H1 (cell line): ENCODE data around the gene HDC. TPM values are rescaled to one million over a fixed set of nuclear protein-coding genes. Genes with fewer than 3 reads are reported as not detected.

ENCODE experiments used
- CTCF ChIA-PET: fragments of 300-600 bp; sonication (Branson Sonifier 250); formaldehyde crosslinking; loops from one replicate; lab custom pipeline; 2021; ENCODE audit not compliant: partially characterized antibody; lab: Charles Lee
- POLR2A ChIA-PET: fragments of 300-600 bp; sonication (Branson Sonifier 250); formaldehyde crosslinking; loops from one replicate; lab custom pipeline; 2021; ENCODE audit warnings: inconsistent platforms; ENCODE audit not compliant: partially characterized antibody; lab: Charles Lee
- DNase-seq, 2 experiments: peaks; one replicate each; pipeline versions ENCODE4 v3.0.0 to v3.0.0-alpha.2; 2010 to 2022; ENCODE audit warnings: low spot score in 2 of 2, low read depth in 1 of 2, mixed read lengths in 1 of 2
- FAIRE-seq: peaks from 2 replicates; lab custom pipeline; 2011; peaks lifted over from hg19 to GRCh38; lab: Jason Lieb, UNC
- H2AFZ ChIP-seq: 2 replicates; pipeline ENCODE4 v1.8.1; 2012; ENCODE audit warnings: low read length, inconsistent platforms
- H2AK5ac ChIP-seq: 2 replicates; pipeline ENCODE4 v1.6.1; 2013; ENCODE audit warnings: low read depth, low read length
- H2BK120ac ChIP-seq: replicated peaks from 2 replicates; pipeline ENCODE3; 2013; ENCODE audit warnings: low read depth, low read length, inconsistent platforms
- H2BK12ac ChIP-seq: 2 replicates; pipeline ENCODE4 v1.6.1; 2013; ENCODE audit warnings: low read depth, low read length
- H2BK15ac ChIP-seq: 2 replicates; pipeline ENCODE4 v1.6.1; 2013; ENCODE audit warnings: low read length
- H2BK20ac ChIP-seq: 2 replicates; pipeline ENCODE4 v1.6.1; 2013; ENCODE audit warnings: low read length
- H2BK5ac ChIP-seq: 2 replicates; pipeline ENCODE4 v1.6.1; 2013; ENCODE audit warnings: low read depth, low read length
- H3K14ac ChIP-seq: 2 replicates; pipeline ENCODE4 v1.6.1; 2013; ENCODE audit warnings: inconsistent platforms; ENCODE audit not compliant: insufficient read length
- H3K18ac ChIP-seq: 2 replicates; pipeline ENCODE4 v1.6.1; 2013; ENCODE audit warnings: low read length; ENCODE audit errors: extremely low read depth
- H3K23ac ChIP-seq: 2 replicates; pipeline ENCODE4 v1.6.1; 2013; ENCODE audit warnings: inconsistent platforms; ENCODE audit not compliant: insufficient read length
- H3K23me2 ChIP-seq: 2 replicates; pipeline ENCODE4 v1.6.1; 2013; ENCODE audit warnings: low read depth, low read length
- H3K27ac ChIP-seq: 2 replicates; pipeline ENCODE4 v1.6.1; 2011; ENCODE audit warnings: low read depth, low read length, inconsistent platforms
- H3K27me3 ChIP-seq, 4 experiments: replicated peaks in 1 of 4; 1 replicate in 1 of 4; 2 replicates in 3 of 4; pipeline versions ENCODE4 v1.6.1 to v1.8.1; 2011 to 2013; ENCODE audit warnings: low read length in 3 of 4, mild to moderate bottlenecking in 3 of 4, inconsistent platforms in 2 of 4, mixed read lengths in 2 of 4, moderate library complexity in 1 of 4; ENCODE audit not compliant: control insufficient read depth in 3 of 4, insufficient read depth in 3 of 4; ENCODE audit errors: extremely low read depth in 1 of 4
- H3K36me3 ChIP-seq, 4 experiments: 2 replicates each; pipeline versions ENCODE4 v1.6.1 to v1.8.1; 2011 to 2013; ENCODE audit warnings: mild to moderate bottlenecking in 4 of 4, low read length in 3 of 4, moderate library complexity in 2 of 4, control low read depth in 1 of 4, inconsistent platforms in 1 of 4; ENCODE audit not compliant: insufficient read depth in 4 of 4, control insufficient read depth in 2 of 4
- H3K4ac ChIP-seq: replicated peaks from 2 replicates; pipeline ENCODE3; 2013; ENCODE audit warnings: low read length, low read depth, mixed read lengths, inconsistent platforms; ENCODE audit not compliant: insufficient read length
- H3K4me1 ChIP-seq, 4 experiments: replicated peaks in 1 of 4; 1 replicate in 1 of 4; 2 replicates in 3 of 4; pipeline versions ENCODE4 v1.6.1 to v1.8.1; 2011 to 2013; ENCODE audit warnings: low read length in 3 of 4, inconsistent platforms in 2 of 4, mixed read lengths in 1 of 4; ENCODE audit not compliant: insufficient read depth in 4 of 4, control insufficient read depth in 3 of 4
- H3K4me2 ChIP-seq, 2 experiments: 2 replicates each; pipeline versions ENCODE4 v1.6.1 to v1.8.1; 2011 to 2013; ENCODE audit warnings: low read depth in 2 of 2, low read length in 2 of 2, control low read depth in 1 of 2, inconsistent platforms in 1 of 2, mild to moderate bottlenecking in 1 of 2; ENCODE audit not compliant: insufficient read depth in 1 of 2
- H3K4me3 ChIP-seq, 4 experiments: fragments of 200-600, 300-600 bp in 1 of 4; sonication (generic), shearing (Covaris generic), sonication (Bioruptor Twin) in 1 of 4; 2 replicates each; pipeline versions ENCODE4 v1.5.1 to v1.8.1; 2011 to 2016; ENCODE audit warnings: low read length in 4 of 4, low read depth in 3 of 4, control low read depth in 2 of 4, inconsistent platforms in 2 of 4, mild to moderate bottlenecking in 2 of 4, mixed read lengths in 1 of 4, moderate library complexity in 1 of 4; ENCODE audit not compliant: insufficient read depth in 2 of 4; ENCODE audit errors: extremely low read depth in 1 of 4
- H3K56ac ChIP-seq: replicated peaks from 2 replicates; pipeline ENCODE3; 2013; ENCODE audit warnings: low read depth, mild to moderate bottlenecking, mixed read lengths, low read length, inconsistent platforms; ENCODE audit not compliant: insufficient read length
- H3K79me1 ChIP-seq: 2 replicates; pipeline ENCODE4 v1.6.1; 2013; ENCODE audit warnings: low read depth, low read length, control low read depth
- H3K79me2 ChIP-seq, 2 experiments: 2 replicates each; pipeline versions ENCODE4 v1.6.1 to v1.8.1; 2012 to 2013; ENCODE audit warnings: low read length in 2 of 2, mild to moderate bottlenecking in 2 of 2, inconsistent platforms in 1 of 2; ENCODE audit not compliant: insufficient read depth in 2 of 2, control insufficient read depth in 1 of 2
- H3K9ac ChIP-seq, 4 experiments: replicated peaks in 1 of 4; 1 replicate in 1 of 4; 2 replicates in 3 of 4; pipeline versions ENCODE4 v1.6.1 to v1.8.1; 2011 to 2013; ENCODE audit warnings: low read depth in 3 of 4, low read length in 3 of 4, control low read depth in 2 of 4, mild to moderate bottlenecking in 2 of 4, moderate library complexity in 2 of 4, inconsistent platforms in 1 of 4; ENCODE audit errors: extremely low read depth in 1 of 4
- H3K9me3 ChIP-seq, 2 experiments: 2 replicates each; pipeline versions ENCODE4 v1.6.1 to v1.8.1; 2012 to 2013; ENCODE audit warnings: mild to moderate bottlenecking in 2 of 2, moderate library complexity in 2 of 2, control low read depth in 1 of 2, inconsistent platforms in 1 of 2, low read depth in 1 of 2, low read length in 1 of 2, mixed read lengths in 1 of 2; ENCODE audit not compliant: insufficient read depth in 2 of 2
- H4K20me1 ChIP-seq, 2 experiments: replicated peaks in 1 of 2; 2 replicates each; pipeline versions ENCODE3 to v1.8.1; 2011 to 2013; ENCODE audit warnings: inconsistent platforms in 2 of 2, low read length in 2 of 2, mild to moderate bottlenecking in 1 of 2; ENCODE audit not compliant: insufficient read depth in 2 of 2, control insufficient read depth in 1 of 2
- H4K5ac ChIP-seq: 2 replicates; pipeline ENCODE4 v1.6.1; 2013; ENCODE audit warnings: low read length, low read depth, mixed read lengths, inconsistent platforms; ENCODE audit not compliant: insufficient read length
- H4K8ac ChIP-seq: 2 replicates; pipeline ENCODE4 v1.8.0; 2013; ENCODE audit warnings: mild to moderate bottlenecking, moderate library complexity, low read length, inconsistent platforms; ENCODE audit not compliant: insufficient read depth; ENCODE audit errors: extremely low read depth
- H4K91ac ChIP-seq: replicated peaks from 2 replicates; pipeline ENCODE3; 2013; ENCODE audit warnings: low read length, mixed read lengths, inconsistent platforms; ENCODE audit not compliant: insufficient read length
- BCL11A ChIP-seq, 2 experiments: IDR thresholded peaks; one replicate each; pipeline ENCODE4 v1.6.1; 2011; ENCODE audit warnings: low read depth in 2 of 2, low read length in 2 of 2, mild to moderate bottlenecking in 2 of 2
- CHD2 ChIP-seq: IDR thresholded peaks from 2 replicates; pipeline ENCODE4 v1.6.1; 2012; ENCODE audit warnings: low read length, improper control_type of control experiment
- CTCF ChIP-seq, 3 experiments: IDR thresholded peaks; 1 replicate in 2 of 3; 2 replicates in 1 of 3; pipeline versions ENCODE4 v1.5.1 to v1.6.1; 2011; ENCODE audit warnings: low read length in 3 of 3, mild to moderate bottlenecking in 3 of 3, inconsistent platforms in 2 of 3, low read depth in 1 of 3, moderate library complexity in 1 of 3; ENCODE audit not compliant: insufficient read depth in 1 of 3; ENCODE audit errors: control extremely low read depth in 1 of 3
- E2F6 ChIP-seq: IDR thresholded peaks from 2 replicates; pipeline ENCODE4 v1.6.1; 2012; ENCODE audit warnings: inconsistent platforms
- JUND ChIP-seq: IDR thresholded peaks from 2 replicates; pipeline ENCODE4 v1.6.1; 2011; ENCODE audit warnings: mild to moderate bottlenecking, improper control_type of control experiment, low read length
- RBBP5 ChIP-seq: IDR thresholded peaks from 2 replicates; pipeline ENCODE4 v1.7.1; 2012; ENCODE audit warnings: low read depth, mild to moderate bottlenecking, inconsistent platforms, low read length, moderate library complexity, borderline replicate concordance
- SP2 ChIP-seq: IDR thresholded peaks from 2 replicates; pipeline ENCODE4 v1.6.1; 2012; ENCODE audit warnings: mild to moderate bottlenecking, low read length, inconsistent platforms
- TAF7 ChIP-seq: optimal IDR thresholded peaks from 2 replicates; pipeline ENCODE3; 2011; ENCODE audit warnings: low read depth, mild to moderate bottlenecking, inconsistent platforms, low read length, moderate library complexity, borderline replicate concordance
- TEAD4 ChIP-seq: IDR thresholded peaks from 2 replicates; pipeline ENCODE4 v1.6.1; 2012; ENCODE audit warnings: low read depth, low read length, inconsistent platforms, mixed read lengths
- WGBS, 2 experiments: shearing (Covaris generic) in 1 of 2; methylation state at CpG; one replicate each; pipeline versions ENCODE4 v1.1.6 to v1.1.7; 2013 to 2015; ENCODE audit warnings: low lambda C conversion rate in 2 of 2, mixed read lengths in 2 of 2, inconsistent platforms in 1 of 2, low coverage in 1 of 2, missing lambda C conversion rate in 1 of 2; ENCODE audit not compliant: insufficient replicate concordance in 2 of 2, insufficient coverage in 1 of 2, insufficient read length in 1 of 2; ENCODE audit errors: extremely low coverage in 1 of 2, missing lambda C conversion rate in 1 of 2; 5-methylcytosine and 5-hydroxymethylcytosine counted together
- polyA plus RNA-seq, 7 experiments: library from polyadenylated mRNA; depleted of rRNA in 3 of 7; stranded (reverse) in 5 of 7; unstranded in 2 of 7; fragments of >200 nt in 5 of 7; fragments of 200-250 nt in 2 of 7; gene quantifications; 1 replicate in 5 of 7; 2 replicates in 1 of 7; 4 replicates in 1 of 7; pipeline versions ENCODE4 v1.2.1 to v1.2.3, GENCODE V29; 2011 to 2013; ENCODE audit warnings: missing spikeins in 2 of 7, mixed read lengths in 2 of 7
- total RNA-seq: library from RNA; stranded (reverse); fragmentation: NEBNext Ultra II Directional; extraction: Animal tissue kit (Norgen Biotek cat#: 25700); gene quantifications from 2 replicates; pipeline ENCODE4 v1.2.1, GENCODE V29; 2021

HDC gene
- total and polyA plus RNA-seq, 2 of the 8 experiments (the other 6 are each of a cell fraction or from before 2014, with no cell fraction given) = 0.20 to 0.22 TPM

GRCh38 chr15:50287324-50288116, 22.0 kb upstream of the HDC start:
- Histone ChIP-seq H3K27ac (no peak overlapping the region), H3K4ac (no peak overlapping the region), H3K4me2 (no peak overlapping the region), H2BK5ac (no peak overlapping the region), H4K91ac (no peak overlapping the region), H3K4me3 (no peak overlapping the region), H2BK20ac (no peak overlapping the region), H3K27me3 (no peaks in the 10 kb centered on the region), H3K4me1 (no peaks in the 10 kb centered on the region), H3K79me1 (no peaks in the 10 kb centered on the region), H3K56ac (no peak overlapping the region), H2BK15ac (no peak overlapping the region), H3K14ac (no peak overlapping the region), H4K20me1 (peaks cover 0 to 1% of the 10 kb centered on the region in 2 experiments), H3K23ac (no peak overlapping the region), H4K8ac (no peak overlapping the region), H2AFZ (no peak overlapping the region), H3K23me2 (no peaks in the 10 kb centered on the region), H4K5ac (no peak overlapping the region), H3K36me3 (peaks cover 0 to 18% (median 7%) of the 10 kb centered on the region in 4 experiments; a peak in 5 of 8 replicates), H3K9ac (no peak overlapping the region), H3K79me2 (no peaks in the 10 kb centered on the region), H2AK5ac (no peak overlapping the region), H3K9me3 (no peaks in the 10 kb centered on the region), H2BK12ac (no peak overlapping the region), H3K18ac (no peak overlapping the region), H2BK120ac (no peak overlapping the region)
- WGBS, 2 experiments = 88% methylated on average over 6 of the region's 6 CpGs; no CpG with 5 or more reads in 1 of the 2 experiments
- CTCF ChIA-PET = interaction anchor here (0.8 to 3.4 kb wide), 2 partner anchors 28 to 152 kb away, joined by 3 to 14 read pairs; no protein-coding TSS in a partner anchor
- DNase-seq = no peak
- POLR2A ChIA-PET = no interaction called here
- FAIRE-seq = no peak
- TF ChIP-seq JUND (no peak), SP2 (no peak), E2F6 (no peak), CHD2 (no peak), CTCF (IDR thresholded peaks at IDR 0.05; ENCODE audit: control extremely low read depth in 1 of 3, insufficient read depth in 1 of 3, low read depth in 1 of 3, low read length in 3 of 3) (no peak), BCL11A (IDR thresholded peaks at IDR 0.05; ENCODE audit: low read depth in 2 of 2, low read length in 2 of 2) (no peak), TEAD4 (no peak), RBBP5 (no peak), TAF7 (no peak)
